GM12891 (cell line): ENCODE results near the gene KDM3A.

Source experiments
- POLR2A ChIP-seq: IDR thresholded peaks from 2 replicates; pipeline ENCODE4 v1.6.1; 2011; ENCODE audit warnings: low read depth, low read length, control low read depth
- POLR2AphosphoS5 ChIP-seq: IDR thresholded peaks from 2 replicates; pipeline ENCODE4 v1.6.1; 2011; ENCODE audit warnings: low read depth, low read length, control low read depth
- POU2F2 ChIP-seq: IDR thresholded peaks from 2 replicates; pipeline ENCODE4 v1.6.1; 2011; ENCODE audit warnings: low read depth, mild to moderate bottlenecking, control low read depth, low read length, moderate library complexity

GRCh38 chr2:86522711-86523110, 81.5 kb downstream of the KDM3A start:
- TF ChIP-seq POLR2A (no peak), POU2F2 (no peak), POLR2AphosphoS5 (no peak)
